Measurements from ENCODE around the gene C9orf72.
A peak's percentile ranks its signal among the peaks of the same experiment; 100 is the strongest.

Gene C9orf72

GRCh38 chr9:27581826-27582225 lies 8.5 kb upstream of the C9orf72 start:
- DNase-seq (ENCODE audit: low read depth in 2 of 2), result no peak

GRCh38 chr9:27573634-27574590 lies 631 bp upstream of the C9orf72 start:
- DNase-seq (ENCODE audit: low read depth in 2 of 2), result peak; percentile 88 to 91

GRCh38 chr9:27572566-27572917 lies 739 bp downstream of the C9orf72 start:
- no peak for DNase-seq (ENCODE audit: low read depth in 2 of 2)

GRCh38 chr9:27572061-27572460 lies 1.2 kb downstream of the C9orf72 start:
- no peak for DNase-seq (ENCODE audit: low read depth in 2 of 2)

GRCh38 chr9:27571011-27571410 lies 2.3 kb downstream of the C9orf72 start:
- DNase-seq (ENCODE audit: low read depth in 2 of 2), result no peak

- DNase-seq (ENCODE audit: low read depth in 2 of 2), result no peak
These were observed 3.9 kb downstream of the C9orf72 start for GRCh38 chr9:27569406-27569805.

GRCh38 chr9:27566118-27566517 lies 7.2 kb downstream of the C9orf72 start:
- no peak for DNase-seq (ENCODE audit: low read depth in 2 of 2)

GRCh38 chr9:27565696-27566095 lies 7.6 kb downstream of the C9orf72 start:
- DNase-seq (ENCODE audit: low read depth in 2 of 2), result no peak

- DNase-seq (ENCODE audit: low read depth in 2 of 2), result no peak
These were observed 8.6 kb downstream of the C9orf72 start for GRCh38 chr9:27564670-27565069.

- DNase-seq (ENCODE audit: low read depth in 2 of 2), result no peak
These were observed 9.4 kb downstream of the C9orf72 start for GRCh38 chr9:27563738-27564430.

GRCh38 chr9:27561685-27562084 lies 11.6 kb downstream of the C9orf72 start:
- DNase-seq (ENCODE audit: low read depth in 2 of 2), result no peak

GRCh38 chr9:27560457-27560856 lies 12.8 kb downstream of the C9orf72 start:
- DNase-seq (ENCODE audit: low read depth in 2 of 2), result no peak

GRCh38 chr9:27558307-27558706 lies 15.0 kb downstream of the C9orf72 start:
- DNase-seq (ENCODE audit: low read depth in 2 of 2), result no peak

- no peak for DNase-seq (ENCODE audit: low read depth in 2 of 2)
These were observed 16.8 kb downstream of the C9orf72 start for GRCh38 chr9:27556470-27556869.

- no peak for DNase-seq (ENCODE audit: low read depth in 2 of 2)
These were observed 18.6 kb downstream of the C9orf72 start for GRCh38 chr9:27554712-27555111.

GRCh38 chr9:27549196-27549755 lies 24.0 kb downstream of the C9orf72 start:
- DNase-seq (ENCODE audit: low read depth in 2 of 2), result no peak

GRCh38 chr9:27548055-27548741 lies 25.1 kb downstream of the C9orf72 start:
- DNase-seq (ENCODE audit: low read depth in 2 of 2), result no peak

GRCh38 chr9:27545471-27545870 lies 27.8 kb downstream of the C9orf72 start:
- DNase-seq (ENCODE audit: low read depth in 2 of 2), result no peak

- no peak for DNase-seq (ENCODE audit: low read depth in 2 of 2)
These were observed 30.8 kb downstream of the C9orf72 start for GRCh38 chr9:27542508-27542907.

GRCh38 chr9:27541740-27542139 lies 31.5 kb downstream of the C9orf72 start:
- DNase-seq (ENCODE audit: low read depth in 2 of 2), result no peak

GRCh38 chr9:27540502-27540901 lies 32.8 kb downstream of the C9orf72 start:
- DNase-seq (ENCODE audit: low read depth in 2 of 2), result no peak

Measured in activated CD4-positive, alpha-beta T cell treated with anti-CD3 and anti-CD28 coated beads for 24 hours (primary cell).